GM12875 (cell line): ENCODE results near the gene SPINT3.

Experiments used
- H3K4me3 ChIP-seq: one replicate; pipeline ENCODE4 v1.5.1; 2011; ENCODE audit warnings: low read depth, low read length, control low read depth
- CTCF ChIP-seq: IDR thresholded peaks from 2 replicates; pipeline ENCODE4 v1.5.1; 2011; ENCODE audit warnings: low read depth, mild to moderate bottlenecking, control low read depth, inconsistent platforms, low read length, moderate library complexity, borderline replicate concordance; ENCODE audit not compliant: insufficient read depth

The SPINT3 gene

GRCh38 chr20:45518282-45518681 lies 2.9 kb upstream of the SPINT3 start:
- no peak for TF ChIP-seq CTCF
- H3K4me3 ChIP-seq: no peak overlapping the region

GRCh38 chr20:45510242-45510862 lies 5.1 kb downstream of the SPINT3 start:
- no peak for TF ChIP-seq CTCF
- no peak overlapping the region for H3K4me3 ChIP-seq

DNA sequence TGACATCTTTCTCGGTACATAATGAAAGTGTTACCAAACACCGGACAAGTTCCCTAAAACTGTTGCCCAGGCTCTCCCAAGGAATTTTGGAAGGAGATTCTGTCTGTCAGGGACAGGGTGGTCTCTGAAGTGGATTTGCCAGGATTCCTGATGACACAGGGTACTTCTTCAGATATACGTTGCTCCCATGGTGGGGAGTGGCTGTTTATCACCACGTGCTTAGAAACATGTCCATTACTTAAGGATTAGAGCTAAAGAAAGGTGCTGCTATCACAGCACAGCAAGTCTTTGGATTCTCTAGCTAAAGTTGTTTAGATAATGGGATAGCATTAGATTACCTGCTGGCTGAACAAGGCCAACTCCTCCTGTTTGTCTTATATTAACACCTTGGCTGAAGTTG lies 6.3 kb downstream of the SPINT3 start:
- H3K4me3 ChIP-seq: no peak overlapping the region
- no peak for TF ChIP-seq CTCF

GRCh38 chr20:45508068-45508886 lies 7.1 kb downstream of the SPINT3 start:
- no peak overlapping the region for H3K4me3 ChIP-seq
- TF ChIP-seq CTCF: no peak

DNA sequence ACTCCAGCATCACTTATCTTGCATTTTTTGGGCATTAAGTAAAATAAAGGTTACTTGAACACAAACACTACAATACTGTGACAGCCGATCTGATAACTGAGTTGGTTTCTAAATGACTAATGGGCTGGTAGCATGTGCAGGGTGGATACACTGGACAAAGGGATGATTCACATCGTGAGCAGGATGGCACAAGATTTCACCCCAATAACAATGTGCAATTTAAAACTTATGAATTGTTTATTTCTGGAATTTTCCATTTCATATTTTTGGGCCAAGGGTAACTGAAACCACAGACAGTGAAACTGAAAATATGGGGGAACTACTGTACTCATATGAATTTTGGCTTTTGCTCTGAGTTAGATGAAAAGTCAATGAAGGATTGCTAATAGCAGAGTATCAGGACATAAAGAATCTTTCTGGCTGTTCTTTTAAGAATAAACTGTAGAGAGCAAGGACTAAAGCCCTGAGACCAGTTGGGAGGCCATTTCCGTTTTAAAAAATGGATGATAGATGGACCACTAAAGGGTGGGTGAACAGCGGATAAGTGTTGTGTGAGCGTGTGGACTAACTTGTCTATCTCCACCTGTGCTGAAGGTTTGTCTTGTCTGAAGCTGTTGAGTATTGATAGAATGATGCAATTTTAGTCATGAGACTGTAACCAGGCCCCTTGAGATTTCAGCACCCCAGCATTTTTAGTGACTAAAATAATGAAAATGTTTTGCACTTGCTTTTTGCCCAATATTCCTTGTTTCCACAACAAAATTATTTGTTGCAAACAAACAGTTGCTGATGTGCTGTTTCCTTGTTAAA lies 8.2 kb downstream of the SPINT3 start:
- no peak for TF ChIP-seq CTCF

DNA sequence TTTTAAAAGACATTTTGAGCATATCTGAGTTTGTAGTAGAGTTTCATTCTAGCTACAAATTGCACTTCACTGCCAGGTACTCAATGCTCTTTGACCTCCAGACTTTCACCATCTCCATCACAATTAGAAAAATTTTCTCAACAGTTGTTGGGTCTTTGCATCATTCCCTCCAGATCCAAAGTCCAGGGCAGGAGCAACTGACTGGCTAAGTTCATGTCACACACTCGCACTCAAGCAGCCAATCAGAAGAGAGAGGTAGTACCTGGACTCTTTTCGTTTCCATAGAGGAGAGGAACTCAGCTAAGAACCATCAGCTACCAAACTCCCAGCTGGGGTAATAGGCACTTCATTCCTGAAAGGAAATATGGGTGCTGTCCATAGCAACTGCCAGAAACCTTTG lies 9.0 kb downstream of the SPINT3 start:
- no peak for TF ChIP-seq CTCF
- no peak overlapping the region for H3K4me3 ChIP-seq

More for the DNA sequence above, 8.2 kb downstream of the SPINT3 start:
- no peak overlapping the region for H3K4me3 ChIP-seq
